Stimulated activated memory B cell treated with anti-CD40 and anti-IgM and Interleukin-4, amounts not matched to agents 10 μg/mL and 1 μg/mL and 100 μg/mL, for 72 hours (primary cell): ENCODE data around the gene DTX1.
"Not testable (repeated sequence)": the region's sequence is repeated elsewhere in the genome, so short reads cannot be mapped to it uniquely, and the experiment has no call there.

Experiments
- ATAC-seq: fragments of 150-1000 bp; cut with Tn5 transposase; 2 replicates; pipeline ENCODE4 v1.10.0; 2021
- H3K27ac Mint-ChIP-seq: one replicate; pipeline ENCODE4 v1.8.0; 2022; ENCODE audit warnings: mild to moderate bottlenecking, mixed read lengths
- H3K27me3 Mint-ChIP-seq: one replicate; pipeline ENCODE4 v1.8.0; 2022; ENCODE audit warnings: mixed read lengths
- H3K36me3 Mint-ChIP-seq: one replicate; pipeline ENCODE4 v1.8.0; 2022; ENCODE audit warnings: mixed read lengths
- H3K4me1 Mint-ChIP-seq: one replicate; pipeline ENCODE4 v1.8.0; 2022; ENCODE audit warnings: mixed read lengths
- H3K4me3 Mint-ChIP-seq: one replicate; pipeline ENCODE4 v1.8.0; 2022; ENCODE audit warnings: mild to moderate bottlenecking, moderate library complexity, mixed read lengths
- H3K9me3 Mint-ChIP-seq: one replicate; pipeline ENCODE4 v1.8.0; 2022; ENCODE audit warnings: mixed read lengths

DTX1 gene

GRCh38 chr12:113105606-113106271 is 49.2 kb downstream of the DTX1 start:
- H3K27me3 Mint-ChIP-seq = no peaks in the 10 kb centered on the region
- H3K27ac Mint-ChIP-seq = no peak overlapping the region
- no peak overlapping the region for H3K4me3 Mint-ChIP-seq
- peaks cover 29% of the 10 kb centered on the region for H3K36me3 Mint-ChIP-seq
- H3K9me3 Mint-ChIP-seq = no peaks in the 10 kb centered on the region
- H3K4me1 Mint-ChIP-seq = peaks cover 16% of the 10 kb centered on the region
- ATAC-seq = no peak

- H3K27ac Mint-ChIP-seq = no peak overlapping the region
- ATAC-seq = no peak
- H3K9me3 Mint-ChIP-seq = no peaks in the 10 kb centered on the region
- peaks cover 34% of the 10 kb centered on the region for H3K36me3 Mint-ChIP-seq
- peaks cover 16% of the 10 kb centered on the region for H3K4me1 Mint-ChIP-seq
- H3K27me3 Mint-ChIP-seq = no peaks in the 10 kb centered on the region
- no peak overlapping the region for H3K4me3 Mint-ChIP-seq
Observed at GRCh38 chr12:113106361-113106760, 49.8 kb downstream of the DTX1 start.

GRCh38 chr12:113108308-113108707 is 51.8 kb downstream of the DTX1 start:
- Mint-ChIP-seq H3K27ac (no peak overlapping the region), H3K36me3 (peaks cover 48% of the 10 kb centered on the region), H3K9me3 (no peaks in the 10 kb centered on the region), H3K4me3 (no peak overlapping the region), H3K27me3 (peaks cover 13% of the 10 kb centered on the region), H3K4me1 (peaks cover 16% of the 10 kb centered on the region)
- ATAC-seq = no peak

GRCh38 chr12:113109360-113109759 is 52.8 kb downstream of the DTX1 start:
- Mint-ChIP-seq H3K27me3 (peaks cover 23% of the 10 kb centered on the region), H3K9me3 (no peaks in the 10 kb centered on the region), H3K4me3 (no peak overlapping the region), H3K27ac (no peak overlapping the region), H3K4me1 (peaks cover 9% of the 10 kb centered on the region), H3K36me3 (peaks cover 57% of the 10 kb centered on the region)
- no peak for ATAC-seq

DNA sequence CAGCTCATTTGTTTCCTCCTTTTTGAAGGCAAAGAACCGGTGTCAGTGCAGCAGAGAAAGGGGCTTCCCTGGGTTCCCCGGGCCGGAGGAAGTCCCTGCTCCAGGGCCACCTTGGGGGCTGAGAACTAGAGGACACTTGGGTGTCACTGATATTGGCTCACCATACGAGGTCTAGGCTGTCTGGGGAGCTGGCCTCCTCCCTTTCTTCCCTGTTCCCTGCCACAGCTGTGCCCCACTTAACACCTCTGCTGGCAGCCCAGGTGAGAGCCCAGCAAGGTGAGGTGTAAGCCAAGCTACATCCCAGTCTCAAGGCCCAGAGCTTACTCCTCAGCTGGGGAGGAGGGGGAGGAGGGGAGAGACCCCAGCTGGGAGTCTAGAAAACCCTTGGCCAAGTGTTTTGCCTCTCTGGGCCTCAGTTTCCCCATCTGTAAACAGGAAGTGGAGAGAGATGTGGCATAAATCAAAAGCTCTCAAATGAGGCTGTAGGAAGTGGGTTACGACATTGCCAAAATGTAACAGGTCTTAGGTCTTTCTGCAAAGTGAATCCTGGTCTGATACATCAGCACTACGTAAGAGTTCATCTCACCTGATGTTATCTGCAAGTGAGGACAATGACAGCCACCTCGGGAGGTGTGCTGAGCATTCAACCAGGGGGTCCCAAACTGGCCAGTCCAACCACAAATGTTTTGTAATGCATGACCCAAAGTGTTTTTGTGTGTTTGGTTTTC is 53.5 kb downstream of the DTX1 start:
- Mint-ChIP-seq H3K4me1 (peaks cover 3% of the 10 kb centered on the region), H3K36me3 (peaks cover 54% of the 10 kb centered on the region), H3K9me3 (no peaks in the 10 kb centered on the region), H3K4me3 (no peak overlapping the region), H3K27me3 (peaks cover 23% of the 10 kb centered on the region), H3K27ac (no peak overlapping the region)
- no peak for ATAC-seq

DNA sequence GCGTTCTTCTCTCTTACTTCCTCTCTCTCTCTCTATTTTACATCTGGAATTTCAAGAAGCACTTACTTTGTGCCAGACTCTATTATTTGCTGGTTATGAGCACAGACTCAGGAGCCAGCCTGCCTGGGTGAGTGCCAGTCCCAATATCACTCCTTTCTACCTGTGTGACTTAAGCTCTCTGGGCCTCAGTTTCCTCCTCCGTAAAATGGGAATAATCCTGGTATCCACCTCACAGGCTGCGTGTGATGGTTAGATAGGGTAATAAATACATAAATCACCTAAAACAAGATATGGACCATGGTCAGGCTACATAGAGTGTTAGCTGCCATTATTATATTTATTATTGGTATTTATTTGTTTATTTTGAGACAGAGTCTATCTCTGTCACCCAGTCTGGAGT is 54.7 kb downstream of the DTX1 start:
- ATAC-seq = no peak
- Mint-ChIP-seq H3K4me1 (no peaks in the 10 kb centered on the region), H3K9me3 (no peaks in the 10 kb centered on the region), H3K36me3 (peaks cover 46% of the 10 kb centered on the region), H3K27me3 (peaks cover 23% of the 10 kb centered on the region), H3K27ac (no peak overlapping the region), H3K4me3 (no peak overlapping the region)

DNA sequence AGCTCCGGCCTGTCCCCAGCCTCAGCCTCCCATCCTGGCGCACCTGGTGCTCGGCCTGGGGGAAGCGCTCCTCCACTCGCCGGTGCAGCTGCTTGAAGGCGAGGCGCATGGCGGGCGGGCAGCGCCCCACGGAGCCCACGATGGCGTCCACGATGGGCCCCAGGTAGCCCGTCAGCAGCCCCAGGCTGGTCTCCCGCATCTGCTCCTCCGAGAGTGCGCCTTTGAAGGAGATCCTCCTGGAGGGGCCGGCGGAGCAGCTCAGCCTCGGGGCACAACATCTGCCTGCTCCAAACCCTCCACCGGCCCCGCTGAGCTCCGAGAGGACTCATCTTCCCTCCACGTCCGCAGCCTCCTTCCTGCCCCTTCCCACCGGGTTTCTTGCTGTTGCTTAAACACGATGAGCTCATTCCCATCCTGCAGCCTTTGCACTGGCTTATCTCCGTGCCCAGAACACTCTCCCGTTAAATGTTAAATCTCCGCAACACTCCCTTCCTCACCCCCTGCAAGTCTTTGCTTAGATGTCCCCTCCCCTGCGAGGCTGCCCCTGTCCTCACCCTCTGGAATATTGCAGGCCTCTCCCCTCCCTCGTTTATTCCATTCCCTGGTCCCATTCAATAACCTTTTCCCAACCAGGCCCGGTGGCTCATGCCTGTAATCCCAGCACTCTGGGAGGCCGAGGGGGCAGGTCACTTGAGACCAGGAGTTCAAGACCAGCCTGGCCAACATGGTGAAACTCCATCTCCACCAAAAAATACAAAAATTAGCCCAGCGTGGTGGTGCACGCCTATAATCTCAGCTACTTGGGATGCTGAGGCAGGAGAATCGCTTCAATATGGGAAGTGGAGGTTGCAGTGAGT is 55.7 kb downstream of the DTX1 start:
- H3K36me3 Mint-ChIP-seq = peaks cover 42% of the 10 kb centered on the region
- H3K27me3 Mint-ChIP-seq = peaks cover 23% of the 10 kb centered on the region
- no peak overlapping the region for H3K4me3 Mint-ChIP-seq
- no peak overlapping the region for H3K27ac Mint-ChIP-seq
- H3K4me1 Mint-ChIP-seq = no peaks in the 10 kb centered on the region
- ATAC-seq = no peak
- H3K9me3 Mint-ChIP-seq = no peaks in the 10 kb centered on the region

- H3K27ac Mint-ChIP-seq = no peak overlapping the region
- H3K9me3 Mint-ChIP-seq = no peaks in the 10 kb centered on the region
- H3K4me1 Mint-ChIP-seq = no peaks in the 10 kb centered on the region
Observed at GRCh38 chr12:113113397-113113796, 56.9 kb downstream of the DTX1 start.

GRCh38 chr12:113114447-113115178 is 58.1 kb downstream of the DTX1 start:
- peaks cover 42% of the 10 kb centered on the region for H3K36me3 Mint-ChIP-seq
- H3K27ac Mint-ChIP-seq = no peak overlapping the region
- H3K27me3 Mint-ChIP-seq = peaks cover 23% of the 10 kb centered on the region
- no peak overlapping the region for H3K4me3 Mint-ChIP-seq
- H3K9me3 Mint-ChIP-seq = no peaks in the 10 kb centered on the region
- ATAC-seq = peak; percentile 42
- no peaks in the 10 kb centered on the region for H3K4me1 Mint-ChIP-seq

More at GRCh38 chr12:113113397-113113796, 56.9 kb downstream of the DTX1 start:
- Mint-ChIP-seq H3K27me3 (peaks cover 23% of the 10 kb centered on the region), H3K36me3 (peaks cover 35% of the 10 kb centered on the region), H3K4me3 (no peak overlapping the region)
- ATAC-seq = no peak

DNA sequence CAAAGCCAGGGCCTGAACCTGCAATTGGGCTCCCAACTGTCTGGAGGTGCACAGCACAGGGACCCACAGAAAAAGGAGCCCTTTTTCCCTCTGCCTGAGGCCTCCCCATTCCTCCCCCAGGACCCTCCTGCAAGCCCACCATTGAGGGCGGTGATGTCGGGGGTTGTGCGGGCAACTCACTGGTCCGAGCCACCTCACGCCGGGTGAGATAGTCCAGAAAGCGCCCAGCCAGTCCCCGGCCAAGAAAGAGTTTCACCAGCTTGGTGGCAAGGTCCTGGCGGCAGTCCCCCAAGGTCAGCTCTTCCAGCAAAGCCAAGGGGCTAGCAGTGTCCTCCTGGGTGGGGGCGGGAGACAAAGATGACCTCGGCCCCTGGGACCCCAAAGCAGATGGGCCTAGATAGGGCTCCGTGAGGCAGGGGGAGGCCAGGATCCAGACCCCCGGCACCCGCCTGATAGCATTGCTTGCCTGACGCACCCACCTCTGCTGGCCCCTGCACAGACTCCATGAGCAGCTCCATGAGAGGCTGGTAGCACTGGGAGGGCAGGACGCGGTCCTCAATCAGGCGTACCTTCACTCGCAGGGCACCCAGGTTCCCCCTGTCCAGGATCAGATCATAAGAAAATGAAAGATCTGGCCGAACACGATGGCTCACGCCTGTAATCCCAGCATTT is 59.1 kb downstream of the DTX1 start:
- no peak overlapping the region for H3K27ac Mint-ChIP-seq
- no peaks in the 10 kb centered on the region for H3K9me3 Mint-ChIP-seq

GRCh38 chr12:113116875-113117274 is 60.3 kb downstream of the DTX1 start:
- Mint-ChIP-seq H3K9me3 (no peaks in the 10 kb centered on the region), H3K27me3 (peaks cover 34% of the 10 kb centered on the region), H3K4me3 (no peak overlapping the region), H3K27ac (no peak overlapping the region), H3K36me3 (peaks cover 46% of the 10 kb centered on the region), H3K4me1 (peaks cover 5% of the 10 kb centered on the region)
- no peak for ATAC-seq

More for the DNA sequence above, 59.1 kb downstream of the DTX1 start:
- Mint-ChIP-seq H3K4me1 (peaks cover 5% of the 10 kb centered on the region), H3K4me3 (no peak overlapping the region), H3K36me3 (peaks cover 49% of the 10 kb centered on the region), H3K27me3 (peaks cover 31% of the 10 kb centered on the region)
- no peak for ATAC-seq

- not testable (repeated sequence) for ATAC-seq, H3K27ac Mint-ChIP-seq, H3K4me3 Mint-ChIP-seq, H3K9me3 Mint-ChIP-seq, H3K4me1 Mint-ChIP-seq
- peaks cover 47% of the 10 kb centered on the region for H3K36me3 Mint-ChIP-seq
- H3K27me3 Mint-ChIP-seq = peaks cover 35% of the 10 kb centered on the region
Observed at GRCh38 chr12:113117684-113118083, 61.2 kb downstream of the DTX1 start.

DNA sequence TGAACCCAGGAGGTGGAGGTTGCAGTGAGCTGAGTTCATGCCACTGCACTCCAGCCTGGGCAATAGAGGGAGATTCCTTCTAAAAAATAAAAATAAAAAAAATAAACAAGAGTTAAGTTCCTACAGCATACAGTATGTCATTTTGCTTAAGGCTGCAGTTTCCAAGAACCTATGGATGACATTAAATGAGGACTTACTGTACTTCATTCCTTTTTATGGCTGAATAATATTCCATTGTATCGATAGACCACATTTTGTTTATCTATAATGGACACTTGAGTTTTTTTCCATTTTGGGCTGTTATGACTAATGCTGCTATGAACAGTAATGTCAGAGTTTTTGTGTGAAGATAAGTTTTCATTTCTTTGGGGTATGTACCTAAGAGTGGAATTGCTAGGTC is 61.6 kb downstream of the DTX1 start:
- peaks cover 5% of the 10 kb centered on the region for H3K4me1 Mint-ChIP-seq
- peaks cover 35% of the 10 kb centered on the region for H3K27me3 Mint-ChIP-seq
- ATAC-seq = no peak
- peaks cover 47% of the 10 kb centered on the region for H3K36me3 Mint-ChIP-seq
- no peaks in the 10 kb centered on the region for H3K9me3 Mint-ChIP-seq
- no peak overlapping the region for H3K4me3 Mint-ChIP-seq
- no peak overlapping the region for H3K27ac Mint-ChIP-seq

DNA sequence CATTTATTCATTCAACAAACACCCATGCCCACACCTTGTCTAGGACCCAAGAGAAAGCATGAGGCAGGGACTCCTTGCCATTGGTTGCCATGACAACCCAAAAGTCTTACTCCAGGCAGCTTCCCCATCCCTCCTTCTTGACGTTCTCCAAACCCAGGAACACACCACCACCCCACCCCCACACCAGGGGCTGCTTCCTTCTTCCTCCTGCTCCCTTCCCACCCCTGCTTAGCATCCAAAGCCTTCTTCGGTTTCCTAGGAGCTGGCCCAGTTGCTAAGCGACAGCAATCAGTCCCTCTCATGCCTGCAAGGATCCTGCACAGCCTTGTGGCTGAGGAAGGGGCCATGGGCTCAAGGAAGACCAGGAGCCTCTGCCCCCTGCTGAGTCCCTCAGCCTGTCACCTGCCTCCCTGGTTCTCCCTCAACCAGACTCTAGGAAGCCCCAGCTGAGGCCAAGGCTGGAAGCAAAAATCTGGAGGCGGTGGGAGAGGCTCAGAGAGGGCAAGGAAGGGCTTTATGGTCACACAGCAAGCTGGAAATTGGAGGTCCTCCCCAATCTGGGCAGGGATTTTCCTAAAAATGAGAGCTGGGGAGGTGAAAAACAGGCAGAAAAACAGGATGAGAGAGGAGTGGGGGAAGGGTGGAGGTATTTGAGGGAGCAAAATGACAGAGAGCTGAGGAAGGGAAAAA is 63.6 kb downstream of the DTX1 start:
- H3K27ac Mint-ChIP-seq = no peak overlapping the region
- no peak overlapping the region for H3K4me3 Mint-ChIP-seq
- no peak for ATAC-seq
- no peaks in the 10 kb centered on the region for H3K9me3 Mint-ChIP-seq
- peaks cover 51% of the 10 kb centered on the region for H3K36me3 Mint-ChIP-seq
- H3K27me3 Mint-ChIP-seq = peaks cover 25% of the 10 kb centered on the region
- peaks cover 5% of the 10 kb centered on the region for H3K4me1 Mint-ChIP-seq
